Measurements from ENCODE around the gene CCRL2. TPM values are rescaled to one million over a fixed set of nuclear protein-coding genes. Genes with fewer than 3 reads are reported as not detected.
"Not testable (repeated sequence)": the region's sequence is repeated elsewhere in the genome, so short reads cannot be mapped to it uniquely, and the experiment has no call there.

The CCRL2 gene
- total RNA-seq, 4 donors from 2014 or later: 0.88 to 3.2 (median 1.7) TPM

- Histone ChIP-seq H3K9me3 (no peaks in the 10 kb centered on the region), H3K27ac (no peak overlapping the region), H3K4me1 (no peaks in the 10 kb centered on the region), H3K27me3 (no peaks in the 10 kb centered on the region), H3K36me3 (no peaks in the 10 kb centered on the region), H3K4me3 (no peak overlapping the region)
- DNase-seq: no peak
- intact Hi-C loops (cut with DNase I; ENCODE audit: low total_unique reads): no loop called here
- TF ChIP-seq CTCF (IDR thresholded peaks at IDR 0.05) (no peak), POLR2A (IDR thresholded peaks at IDR 0.05) (no peak)
Measured at GRCh38 chr3:46400846-46401245, 6.2 kb upstream of the CCRL2 start.

- no peaks in the 10 kb centered on the region for H3K36me3 ChIP-seq
- intact Hi-C loops (cut with DNase I; ENCODE audit: low total_unique reads): no loop called here
- TF ChIP-seq POLR2A (IDR thresholded peaks at IDR 0.05): no peak
- no peak for TF ChIP-seq CTCF (IDR thresholded peaks at IDR 0.05)
Measured at GRCh38 chr3:46401579-46401978, 5.5 kb upstream of the CCRL2 start.

GRCh38 chr3:46402902-46403301 is 4.2 kb upstream of the CCRL2 start:
- DNase-seq; H3K4me3 ChIP-seq; intact Hi-C loops (cut with DNase I; ENCODE audit: low total_unique reads); H3K36me3 ChIP-seq; H3K27ac ChIP-seq; H3K4me1 ChIP-seq; H3K27me3 ChIP-seq; H3K9me3 ChIP-seq: not testable (repeated sequence)

More at GRCh38 chr3:46401579-46401978, 5.5 kb upstream of the CCRL2 start:
- Histone ChIP-seq H3K9me3 (no peaks in the 10 kb centered on the region), H3K4me3 (no peak overlapping the region), H3K4me1 (no peaks in the 10 kb centered on the region), H3K27ac (no peak overlapping the region), H3K27me3 (no peaks in the 10 kb centered on the region)
- DNase-seq: no peak

- DNase-seq: peak in 1 of 2 donors; percentile 21
- no peaks in the 10 kb centered on the region for H3K9me3 ChIP-seq
- no peaks in the 10 kb centered on the region for H3K27me3 ChIP-seq
- peak overlapping the region; percentile 50 to 72 for H3K27ac ChIP-seq
- H3K36me3 ChIP-seq: no peaks in the 10 kb centered on the region
- H3K4me3 ChIP-seq: no peak overlapping the region
- peaks cover 0 to 7% of the 10 kb centered on the region in 2 donors for H3K4me1 ChIP-seq
- intact Hi-C loops (cut with DNase I; ENCODE audit: low total_unique reads): no loop called here
- TF ChIP-seq CTCF (IDR thresholded peaks at IDR 0.05) (no peak), POLR2A (IDR thresholded peaks at IDR 0.05) (no peak)
Measured at GRCh38 chr3:46405301-46406019, 1.6 kb upstream of the CCRL2 start.

- no peak for DNase-seq
- no peak for TF ChIP-seq POLR2A (IDR thresholded peaks at IDR 0.05)
- TF ChIP-seq CTCF (IDR thresholded peaks at IDR 0.05): no peak
- H3K4me3 ChIP-seq: no peak overlapping the region
- H3K4me1 ChIP-seq: peaks cover 0 to 7% of the 10 kb centered on the region in 2 donors
- H3K36me3 ChIP-seq: no peaks in the 10 kb centered on the region
- H3K9me3 ChIP-seq: no peaks in the 10 kb centered on the region
- H3K27me3 ChIP-seq: no peaks in the 10 kb centered on the region
- intact Hi-C loops (cut with DNase I; ENCODE audit: low total_unique reads): no loop called here
- H3K27ac ChIP-seq: peak overlapping the region; percentile 50 to 72
Measured at GRCh38 chr3:46406443-46406787, 644 bp upstream of the CCRL2 start.

Measured in uterus (tissue), 4 donors.